Measurements from ENCODE around the gene HOXD3. TPM values are rescaled to one million over a fixed set of nuclear protein-coding genes. Genes with fewer than 3 reads are reported as not detected.

HOXD3 gene
- total and polyA plus RNA-seq, 5 donors from 2014 or later: not detected

DNA sequence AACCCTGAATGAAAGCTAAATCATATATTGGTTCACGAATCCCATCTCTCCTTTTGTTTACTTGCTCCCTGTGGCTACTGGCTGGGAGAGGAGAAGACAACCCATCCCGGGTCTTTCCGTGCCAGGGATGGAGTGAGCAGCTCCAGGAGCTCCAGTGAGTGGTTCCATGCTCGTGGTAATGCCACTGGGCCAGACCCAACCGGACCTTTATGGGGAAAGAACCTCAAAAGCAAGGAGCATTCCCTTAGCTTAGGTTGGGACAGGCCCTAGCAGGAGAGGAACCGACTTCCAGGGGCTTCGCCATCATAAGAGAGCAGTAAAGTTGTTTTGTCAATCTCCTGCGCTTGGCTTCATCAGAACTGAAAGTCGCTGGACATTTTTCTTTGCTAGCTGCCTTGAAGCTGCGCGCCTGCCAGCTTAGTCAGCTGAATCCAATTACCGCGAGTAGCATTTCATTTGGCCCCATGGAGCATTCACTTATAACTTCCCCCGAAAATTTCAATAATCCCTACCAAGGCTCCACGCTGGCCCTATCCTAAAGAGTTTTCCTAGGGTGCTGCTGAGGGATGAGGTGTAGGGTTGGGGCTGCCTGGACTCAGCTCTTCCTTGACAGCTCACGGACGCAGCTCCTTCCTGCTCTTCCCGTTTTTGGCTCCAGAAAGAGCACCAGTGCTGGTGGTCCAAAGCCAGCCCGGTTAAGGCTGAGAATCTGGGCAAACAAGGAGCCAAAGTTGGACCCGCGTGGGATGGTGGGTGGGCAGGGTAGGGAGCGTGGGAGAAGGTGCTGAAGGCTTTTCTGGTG lies 4.9 kb downstream of the HOXD3 start:
- DNase-seq (no peak), ATAC-seq (ENCODE audit: low read depth in 2 of 2) (no peak)
- peaks cover 5% of the 10 kb centered on the region for H3K4me1 ChIP-seq (ENCODE audit: control insufficient read depth, insufficient read depth, low read length, poor library complexity, severe bottlenecking)
- H3K9me3 ChIP-seq (ENCODE audit: control insufficient read depth in 2 of 2, low read length in 2 of 2): no peaks in the 10 kb centered on the region
- no peaks in the 10 kb centered on the region for H3K36me3 ChIP-seq (ENCODE audit: control insufficient read depth, insufficient read depth, low read length)
- peaks cover 4% of the 10 kb centered on the region for H3K36me3 Mint-ChIP-seq
- H3K27me3 Mint-ChIP-seq: peaks cover 95% of the 10 kb centered on the region
- peaks cover 0 to 12% (median 4%) of the 10 kb centered on the region in 7 donors for H3K9me3 Mint-ChIP-seq
- H3K27ac Mint-ChIP-seq: no peak overlapping the region
- no peak overlapping the region for H3K4me3 ChIP-seq (ENCODE audit: low read depth, low read length)
- H3K27ac ChIP-seq (ENCODE audit: insufficient read depth, low read length, poor library complexity, severe bottlenecking): no peak overlapping the region
- H3K27me3 ChIP-seq (ENCODE audit: control insufficient read depth, insufficient read depth, low read length): peaks cover 44% of the 10 kb centered on the region
- H3K4me3 Mint-ChIP-seq: no peak overlapping the region
- peaks cover 0 to 21% (median 3%) of the 10 kb centered on the region in 4 donors for H3K4me1 Mint-ChIP-seq

DNA sequence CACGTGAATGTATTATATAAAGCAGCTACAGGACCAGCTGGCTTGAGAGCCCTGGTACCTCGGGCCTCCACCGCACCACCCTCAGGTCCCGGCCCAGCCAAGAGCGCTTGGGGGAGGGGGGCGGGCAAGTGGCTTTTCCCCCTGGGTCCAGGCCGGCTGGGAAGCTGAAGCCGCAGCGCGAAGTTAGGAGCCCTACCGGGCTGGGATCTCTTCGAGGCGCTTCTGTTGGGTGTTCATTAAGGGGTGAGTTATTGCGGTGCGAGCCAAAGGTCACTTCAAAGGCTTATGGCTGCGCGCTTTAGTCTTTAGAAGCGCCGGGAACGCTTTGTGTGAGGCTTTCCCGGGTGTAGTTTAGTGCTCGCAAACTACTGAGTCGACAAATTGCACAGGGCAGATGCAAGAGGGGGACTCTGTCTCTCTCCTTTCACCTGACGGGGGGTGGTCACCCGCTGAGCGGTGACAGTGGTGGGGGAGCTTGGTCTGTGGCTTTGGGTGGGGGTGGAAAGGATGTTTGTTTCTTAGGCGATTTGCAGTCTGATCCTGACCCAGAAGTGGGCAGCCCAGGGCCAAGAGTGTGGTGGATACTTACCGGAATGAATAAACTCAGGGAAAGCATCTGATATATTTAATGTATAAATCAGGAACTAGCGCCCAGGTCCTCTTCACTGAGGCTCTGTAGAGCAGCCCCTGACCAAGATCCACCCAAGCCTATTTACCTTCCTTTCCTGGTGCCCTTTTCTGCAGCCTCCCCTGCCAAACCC lies 6.0 kb downstream of the HOXD3 start:
- Histone ChIP-seq H3K27me3 (ENCODE audit: control insufficient read depth, insufficient read depth, low read length) (peaks cover 47% of the 10 kb centered on the region), H3K4me3 (ENCODE audit: low read depth, low read length) (no peak overlapping the region), H3K27ac (ENCODE audit: insufficient read depth, low read length, poor library complexity, severe bottlenecking) (no peak overlapping the region), H3K36me3 (ENCODE audit: control insufficient read depth, insufficient read depth, low read length) (no peaks in the 10 kb centered on the region), H3K4me1 (ENCODE audit: control insufficient read depth, insufficient read depth, low read length, poor library complexity, severe bottlenecking) (no peaks in the 10 kb centered on the region), H3K9me3 (ENCODE audit: control insufficient read depth in 2 of 2, low read length in 2 of 2) (no peaks in the 10 kb centered on the region)
- no peak for ATAC-seq (ENCODE audit: low read depth in 2 of 2)
- DNase-seq: no peak
- Mint-ChIP-seq H3K4me3 (peak overlapping the region in 1 of 4 donors; percentile 57), H3K27ac (no peak overlapping the region), H3K27me3 (peaks cover 96% of the 10 kb centered on the region), H3K4me1 (peaks cover 0 to 18% (median 0%) of the 10 kb centered on the region in 4 donors), H3K36me3 (peaks cover 4% of the 10 kb centered on the region), H3K9me3 (peaks cover 0 to 10% (median 4%) of the 10 kb centered on the region in 7 donors)

DNA sequence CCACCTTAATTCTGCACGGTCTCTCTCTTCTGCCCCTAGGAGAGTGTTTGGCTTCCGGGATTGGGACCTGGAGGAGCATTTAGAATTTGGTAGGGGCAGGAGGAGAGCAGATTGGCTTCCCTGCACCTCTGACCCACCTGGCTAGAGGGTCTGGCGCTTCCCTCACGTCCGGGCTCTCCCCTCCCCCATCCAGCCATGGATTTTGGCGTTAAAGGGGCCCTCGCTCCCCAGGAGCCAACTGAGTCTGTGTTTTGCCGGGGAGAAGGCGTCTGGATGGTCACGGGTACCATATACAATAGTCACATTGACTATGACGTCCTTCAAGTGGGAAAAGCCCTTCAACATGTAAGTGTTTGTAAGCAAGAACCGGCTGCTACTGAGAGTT lies 6.6 kb downstream of the HOXD3 start:
- peaks cover 4% of the 10 kb centered on the region for H3K36me3 Mint-ChIP-seq
- no peak overlapping the region for H3K27ac Mint-ChIP-seq
- H3K27me3 Mint-ChIP-seq: peaks cover 93% of the 10 kb centered on the region
- no peak for DNase-seq
- ATAC-seq (ENCODE audit: low read depth in 2 of 2): no peak
- Histone ChIP-seq H3K27me3 (ENCODE audit: control insufficient read depth, insufficient read depth, low read length) (peaks cover 47% of the 10 kb centered on the region), H3K9me3 (ENCODE audit: control insufficient read depth in 2 of 2, low read length in 2 of 2) (no peaks in the 10 kb centered on the region), H3K27ac (ENCODE audit: insufficient read depth, low read length, poor library complexity, severe bottlenecking) (no peak overlapping the region), H3K4me1 (ENCODE audit: control insufficient read depth, insufficient read depth, low read length, poor library complexity, severe bottlenecking) (no peaks in the 10 kb centered on the region), H3K4me3 (ENCODE audit: low read depth, low read length) (no peak overlapping the region), H3K36me3 (ENCODE audit: control insufficient read depth, insufficient read depth, low read length) (no peaks in the 10 kb centered on the region)
- H3K4me1 Mint-ChIP-seq: peaks cover 0 to 14% (median 0%) of the 10 kb centered on the region in 4 donors
- H3K9me3 Mint-ChIP-seq: peaks cover 0 to 10% (median 4%) of the 10 kb centered on the region in 7 donors
- no peak overlapping the region for H3K4me3 Mint-ChIP-seq

DNA sequence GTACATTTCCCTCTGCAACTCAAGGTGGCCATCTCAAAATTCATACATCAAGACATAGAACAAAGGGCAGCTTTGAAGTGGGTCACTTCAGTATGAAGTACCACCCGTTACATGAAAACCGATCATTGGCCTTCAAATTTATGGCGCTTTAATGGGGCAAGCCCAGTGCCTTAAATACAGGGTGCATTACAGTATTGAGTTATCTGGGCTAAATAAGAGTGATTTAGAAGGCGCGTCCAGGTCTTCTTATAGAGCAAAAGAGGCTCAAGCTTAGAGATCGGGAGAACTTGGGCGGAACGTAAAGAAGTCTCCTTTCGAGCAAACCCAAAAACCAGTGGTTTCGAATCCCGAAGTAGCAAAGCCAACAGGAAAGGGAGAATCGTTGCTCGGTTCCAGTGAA lies 7.1 kb downstream of the HOXD3 start:
- H3K27ac Mint-ChIP-seq: no peak overlapping the region
- Histone ChIP-seq H3K4me3 (ENCODE audit: low read depth, low read length) (no peak overlapping the region), H3K9me3 (ENCODE audit: control insufficient read depth in 2 of 2, low read length in 2 of 2) (no peaks in the 10 kb centered on the region), H3K4me1 (ENCODE audit: control insufficient read depth, insufficient read depth, low read length, poor library complexity, severe bottlenecking) (no peaks in the 10 kb centered on the region), H3K36me3 (ENCODE audit: control insufficient read depth, insufficient read depth, low read length) (no peaks in the 10 kb centered on the region), H3K27ac (ENCODE audit: insufficient read depth, low read length, poor library complexity, severe bottlenecking) (no peak overlapping the region), H3K27me3 (ENCODE audit: control insufficient read depth, insufficient read depth, low read length) (peaks cover 47% of the 10 kb centered on the region)
- no peak for ATAC-seq (ENCODE audit: low read depth in 2 of 2)
- DNase-seq: no peak
- peaks cover 4% of the 10 kb centered on the region for H3K36me3 Mint-ChIP-seq
- H3K4me1 Mint-ChIP-seq: peaks cover 0 to 14% (median 0%) of the 10 kb centered on the region in 4 donors
- H3K9me3 Mint-ChIP-seq: peaks cover 0 to 10% (median 4%) of the 10 kb centered on the region in 7 donors
- H3K27me3 Mint-ChIP-seq: peaks cover 93% of the 10 kb centered on the region
- peak overlapping the region in 1 of 4 donors; percentile 61 for H3K4me3 Mint-ChIP-seq

DNA sequence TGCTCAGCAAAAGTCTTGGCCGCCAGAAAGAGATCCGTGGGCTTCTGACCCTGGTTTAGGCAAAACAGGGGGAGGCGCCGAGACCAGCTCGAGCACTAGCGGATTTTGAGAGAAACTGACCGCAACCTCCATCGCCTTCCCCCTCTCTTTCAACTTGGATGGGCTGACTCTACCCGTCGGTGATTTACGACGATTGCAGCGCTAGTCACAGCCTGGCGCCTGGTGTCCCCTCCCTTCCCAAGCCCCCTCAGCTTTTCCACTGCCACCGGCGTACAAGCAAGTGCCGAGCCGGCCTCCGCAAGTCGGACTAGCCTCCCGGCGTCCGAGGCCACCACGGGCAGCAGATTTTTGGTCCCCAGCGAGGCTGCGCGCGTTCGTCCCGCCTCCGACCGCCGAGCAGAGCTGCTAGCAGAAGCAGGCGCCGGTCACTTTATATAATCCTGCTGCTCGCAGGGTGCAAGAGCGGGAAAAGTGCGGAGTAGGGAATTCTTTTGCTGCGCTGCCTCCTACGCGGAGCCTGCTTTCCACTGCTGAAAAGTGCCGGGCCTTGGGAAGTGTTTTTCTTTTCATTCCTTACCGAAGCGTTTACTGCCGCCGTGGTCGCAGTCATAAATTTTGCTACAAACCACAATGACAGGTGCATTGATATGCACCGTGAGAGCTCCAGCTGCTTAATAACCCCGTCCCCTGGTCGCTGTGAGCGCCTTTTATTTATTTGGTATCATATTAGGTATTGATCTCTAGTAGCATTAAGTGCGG lies 7.7 kb downstream of the HOXD3 start:
- Mint-ChIP-seq H3K4me3 (peak overlapping the region in 1 of 4 donors; percentile 61), H3K4me1 (peaks cover 0 to 12% (median 0%) of the 10 kb centered on the region in 4 donors), H3K9me3 (peaks cover 0 to 10% (median 5%) of the 10 kb centered on the region in 7 donors), H3K36me3 (peaks cover 4% of the 10 kb centered on the region), H3K27me3 (peaks cover 93% of the 10 kb centered on the region), H3K27ac (no peak overlapping the region)
- DNase-seq (no peak), ATAC-seq (ENCODE audit: low read depth in 2 of 2) (no peak)
- Histone ChIP-seq H3K36me3 (ENCODE audit: control insufficient read depth, insufficient read depth, low read length) (no peaks in the 10 kb centered on the region), H3K9me3 (ENCODE audit: control insufficient read depth in 2 of 2, low read length in 2 of 2) (no peaks in the 10 kb centered on the region), H3K4me3 (ENCODE audit: low read depth, low read length) (no peak overlapping the region), H3K27ac (ENCODE audit: insufficient read depth, low read length, poor library complexity, severe bottlenecking) (no peak overlapping the region), H3K4me1 (ENCODE audit: control insufficient read depth, insufficient read depth, low read length, poor library complexity, severe bottlenecking) (no peaks in the 10 kb centered on the region), H3K27me3 (ENCODE audit: control insufficient read depth, insufficient read depth, low read length) (peaks cover 42% of the 10 kb centered on the region)

DNA sequence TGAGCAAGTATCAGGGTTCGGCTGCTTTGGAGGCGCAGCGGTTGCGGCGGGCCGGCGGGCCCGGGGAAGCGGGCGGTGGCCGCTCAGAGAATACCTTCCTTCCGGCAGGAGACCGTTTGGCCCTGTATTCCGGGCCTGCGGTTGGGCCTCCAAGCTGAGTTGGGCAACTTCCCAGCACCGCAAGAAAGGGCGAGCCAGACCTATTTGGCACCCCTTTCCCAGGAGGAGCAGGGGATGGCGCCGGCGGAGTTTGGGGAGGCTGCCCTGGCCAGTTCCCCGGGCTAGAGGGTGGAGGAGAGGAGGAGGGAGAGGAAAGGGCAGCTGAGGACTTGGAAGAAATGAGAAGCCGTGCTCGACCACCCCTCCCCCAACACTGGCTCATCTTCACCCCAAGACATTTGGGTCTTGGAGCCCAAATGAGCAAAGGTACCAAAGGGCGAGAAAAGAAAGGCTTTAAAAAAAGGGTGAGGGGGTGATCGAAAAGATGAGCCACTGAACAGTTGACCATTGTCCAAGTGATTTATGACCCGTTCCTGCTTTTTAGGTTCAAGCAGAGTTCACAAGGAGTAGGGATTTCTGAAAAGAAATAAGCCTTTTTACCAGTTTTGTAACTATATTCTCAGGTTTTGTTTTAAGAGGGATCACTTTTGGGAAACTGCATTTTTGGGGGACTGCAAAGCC lies 8.4 kb downstream of the HOXD3 start:
- Histone ChIP-seq H3K4me1 (ENCODE audit: control insufficient read depth, insufficient read depth, low read length, poor library complexity, severe bottlenecking) (no peaks in the 10 kb centered on the region), H3K27me3 (ENCODE audit: control insufficient read depth, insufficient read depth, low read length) (peaks cover 44% of the 10 kb centered on the region), H3K4me3 (ENCODE audit: low read depth, low read length) (no peak overlapping the region), H3K9me3 (ENCODE audit: control insufficient read depth in 2 of 2, low read length in 2 of 2) (no peaks in the 10 kb centered on the region), H3K36me3 (ENCODE audit: control insufficient read depth, insufficient read depth, low read length) (no peaks in the 10 kb centered on the region), H3K27ac (ENCODE audit: insufficient read depth, low read length, poor library complexity, severe bottlenecking) (no peak overlapping the region)
- ATAC-seq (ENCODE audit: low read depth in 2 of 2) (no peak), DNase-seq (no peak)
- peaks cover 94% of the 10 kb centered on the region for H3K27me3 Mint-ChIP-seq
- peaks cover 4% of the 10 kb centered on the region for H3K36me3 Mint-ChIP-seq
- H3K4me1 Mint-ChIP-seq: peaks cover 0 to 10% (median 0%) of the 10 kb centered on the region in 4 donors
- no peak overlapping the region for H3K27ac Mint-ChIP-seq
- H3K9me3 Mint-ChIP-seq: peaks cover 0 to 12% (median 5%) of the 10 kb centered on the region in 7 donors
- peak overlapping the region in 1 of 4 donors; percentile 35 for H3K4me3 Mint-ChIP-seq

DNA sequence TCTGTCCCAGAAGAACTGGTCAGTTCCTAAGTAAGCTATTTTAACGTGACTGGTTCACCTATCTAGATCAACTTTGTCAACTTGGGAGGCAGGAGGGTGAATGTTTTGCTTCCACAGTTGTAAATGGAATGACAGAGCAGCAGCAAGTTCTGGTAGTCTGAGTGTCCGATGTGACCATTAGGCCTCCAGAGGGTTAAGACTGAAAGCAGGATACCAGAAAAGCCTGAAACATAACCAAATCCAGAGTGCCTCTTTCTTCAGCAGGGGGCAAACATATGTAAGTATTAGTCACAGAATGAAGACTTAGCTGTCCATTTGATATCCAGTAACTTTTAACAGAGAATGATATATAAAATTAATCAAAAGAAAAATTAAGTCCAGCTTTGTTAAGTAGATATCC lies 9.2 kb downstream of the HOXD3 start:
- H3K9me3 Mint-ChIP-seq: peaks cover 0 to 8% (median 5%) of the 10 kb centered on the region in 7 donors
- H3K4me1 Mint-ChIP-seq: peaks cover 0 to 10% (median 0%) of the 10 kb centered on the region in 4 donors
- peaks cover 44% of the 10 kb centered on the region for H3K27me3 ChIP-seq (ENCODE audit: control insufficient read depth, insufficient read depth, low read length)
- DNase-seq (no peak), ATAC-seq (ENCODE audit: low read depth in 2 of 2) (no peak)
- H3K4me1 ChIP-seq (ENCODE audit: control insufficient read depth, insufficient read depth, low read length, poor library complexity, severe bottlenecking): no peaks in the 10 kb centered on the region
- H3K36me3 Mint-ChIP-seq: peaks cover 4% of the 10 kb centered on the region
- H3K9me3 ChIP-seq (ENCODE audit: control insufficient read depth in 2 of 2, low read length in 2 of 2): no peaks in the 10 kb centered on the region
- no peak overlapping the region for H3K4me3 ChIP-seq (ENCODE audit: low read depth, low read length)
- H3K27ac ChIP-seq (ENCODE audit: insufficient read depth, low read length, poor library complexity, severe bottlenecking): no peak overlapping the region
- H3K4me3 Mint-ChIP-seq: no peak overlapping the region
- H3K27ac Mint-ChIP-seq: no peak overlapping the region
- peaks cover 94% of the 10 kb centered on the region for H3K27me3 Mint-ChIP-seq
- H3K36me3 ChIP-seq (ENCODE audit: control insufficient read depth, insufficient read depth, low read length): no peaks in the 10 kb centered on the region
